GM19035 (cell line): ENCODE data around the gene ZBTB7B.
"Not testable (repeated sequence)": the region's sequence is repeated elsewhere in the genome, so short reads cannot be mapped to it uniquely, and the experiment has no call there.

ENCODE experiments used
- ATAC-seq: cut with Tn5 transposase; IDR thresholded peaks from one replicate; pipeline ENCODE4 v1.9.1; 2021; ENCODE audit not compliant: unreplicated experiment

ZBTB7B gene

GRCh38 chr1:154986736-154987135, 15.9 kb upstream of the ZBTB7B start:
- not testable (repeated sequence) for ATAC-seq

- no peak for ATAC-seq
These were observed 15.3 kb upstream of the ZBTB7B start for GRCh38 chr1:154987326-154987725.

GRCh38 chr1:154988058-154988954, 14.3 kb upstream of the ZBTB7B start:
- ATAC-seq: no peak

DNA sequence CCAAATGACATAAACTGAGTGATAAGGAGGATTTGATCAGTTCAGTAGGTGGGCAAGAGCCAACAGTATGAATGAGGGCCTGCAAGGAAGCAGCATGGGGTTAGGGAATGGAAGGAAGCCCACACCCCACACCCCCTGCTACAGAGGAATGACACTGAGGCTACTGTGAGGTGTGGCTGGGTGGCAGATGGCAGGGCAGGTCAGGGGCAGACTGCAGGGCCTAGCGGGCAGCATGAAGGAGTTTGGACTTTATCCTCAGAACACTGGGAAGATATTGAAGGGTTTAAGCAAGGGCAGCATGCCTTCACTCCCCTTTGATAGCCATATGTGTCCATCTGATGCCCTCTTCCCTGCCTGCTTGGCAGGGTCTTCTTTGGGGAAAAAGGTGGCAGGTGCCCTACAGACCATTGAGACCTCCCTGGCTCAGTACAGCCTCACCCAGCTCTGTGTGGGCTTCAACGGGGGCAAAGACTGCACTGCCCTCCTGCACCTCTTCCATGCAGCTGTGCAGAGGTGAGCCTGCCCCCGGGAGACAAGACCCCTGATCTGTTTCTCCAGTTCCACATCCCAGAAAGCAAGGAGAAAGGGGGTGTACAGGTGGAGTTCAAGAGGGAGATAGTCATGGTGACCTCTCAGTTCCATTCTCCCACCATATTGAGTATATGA, 13.3 kb upstream of the ZBTB7B start:
- no peak for ATAC-seq

DNA sequence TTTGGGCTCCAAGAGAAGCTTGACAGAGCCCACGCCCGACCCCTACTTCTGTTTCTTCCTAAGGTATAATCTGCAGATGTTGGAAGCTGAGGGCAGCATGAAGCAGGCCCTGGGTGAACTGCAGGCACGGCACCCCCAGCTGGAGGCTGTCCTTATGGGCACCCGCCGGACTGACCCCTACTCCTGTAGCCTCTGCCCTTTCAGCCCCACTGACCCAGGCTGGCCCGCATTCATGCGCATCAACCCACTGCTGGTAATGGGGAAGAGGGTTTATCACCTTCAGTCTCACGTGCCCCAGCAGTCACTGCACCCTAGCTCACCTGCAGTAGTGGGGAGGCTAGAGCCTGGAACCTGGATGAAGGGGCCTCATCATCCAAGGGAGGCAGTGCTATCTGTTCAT, 12.3 kb upstream of the ZBTB7B start:
- ATAC-seq: no peak

DNA sequence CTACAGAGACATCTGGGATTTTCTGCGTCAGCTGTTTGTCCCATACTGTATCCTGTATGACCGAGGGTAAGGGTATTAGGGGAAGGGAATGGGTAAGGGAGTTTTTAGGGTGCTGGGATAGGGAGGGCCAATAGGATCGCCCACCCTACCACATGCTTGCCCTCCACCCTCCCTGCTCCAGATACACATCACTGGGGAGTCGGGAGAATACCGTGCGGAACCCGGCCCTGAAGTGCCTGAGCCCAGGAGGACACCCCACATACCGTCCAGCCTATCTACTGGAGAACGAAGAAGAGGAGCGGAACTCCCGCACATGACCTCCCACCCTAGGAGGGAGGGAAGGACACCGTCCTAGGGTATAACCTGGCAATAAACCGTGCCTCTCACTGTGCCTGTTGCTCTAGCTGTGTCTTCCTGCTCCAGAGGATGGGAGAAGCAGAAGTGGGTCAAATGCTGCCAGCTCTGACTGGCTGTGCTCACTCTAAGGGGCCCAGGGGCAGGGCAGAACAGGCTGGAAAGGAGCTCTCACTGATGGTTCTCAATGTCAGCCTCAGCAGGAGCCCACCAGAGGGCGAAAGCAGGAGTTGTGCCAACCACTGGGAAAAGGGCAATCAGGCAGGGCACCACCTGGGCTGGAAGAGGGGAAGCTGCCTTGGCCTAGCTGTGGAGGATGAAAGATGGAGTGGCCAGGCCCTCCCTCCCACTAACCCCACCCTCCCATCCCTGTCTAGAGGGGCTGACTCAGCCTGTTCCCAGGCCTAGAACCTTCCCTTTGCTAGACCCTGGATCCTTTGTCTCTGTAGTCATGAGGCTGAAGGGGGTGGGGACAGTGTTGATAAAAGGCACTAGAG, 9.7 kb upstream of the ZBTB7B start:
- ATAC-seq: no peak

- no peak for ATAC-seq
These were observed 8.9 kb upstream of the ZBTB7B start, which contains the start of gene LENEP for GRCh38 chr1:154993572-154994268. TSS of gene LENEP (plus strand) at chr1:154993586. CDS start at chr1:154993608, 22 bp downstream.

- ATAC-seq: no peak
These were observed 8.4 kb upstream of the ZBTB7B start for GRCh38 chr1:154994269-154994587.

- no peak for ATAC-seq
These were observed 8.0 kb upstream of the ZBTB7B start for GRCh38 chr1:154994591-154994990.

- not testable (repeated sequence) for ATAC-seq
These were observed 7.2 kb upstream of the ZBTB7B start for GRCh38 chr1:154995301-154995983.

- ATAC-seq: no peak
These were observed 5.5 kb upstream of the ZBTB7B start for GRCh38 chr1:154996966-154997701.

DNA sequence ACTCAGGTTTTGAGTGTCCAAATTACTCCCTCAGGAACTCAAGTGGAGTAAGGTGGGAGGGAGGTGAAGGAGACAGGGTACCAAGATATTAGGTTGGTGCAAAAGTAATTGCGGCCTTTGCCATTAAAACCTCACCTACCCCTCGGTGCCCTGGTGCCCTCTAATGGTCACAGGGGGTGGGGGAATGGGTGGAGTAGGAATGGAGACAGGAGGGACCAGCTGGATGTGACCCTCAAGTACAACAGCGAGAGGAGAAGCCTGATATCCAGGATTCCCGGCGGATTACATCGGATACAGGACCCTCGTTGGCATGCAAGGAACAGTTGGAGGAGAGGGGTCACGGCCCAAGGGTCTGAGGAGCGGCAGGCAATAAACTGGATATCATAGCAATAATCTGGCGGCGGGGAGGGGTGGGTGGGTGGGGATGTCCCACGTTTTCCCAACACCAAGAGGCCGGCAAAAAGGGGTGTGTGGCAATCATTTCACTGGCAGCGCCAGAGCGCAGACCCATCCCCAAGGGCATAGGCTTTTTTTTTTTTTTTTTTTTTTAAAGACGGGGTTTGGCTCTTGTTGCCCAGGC, 4.3 kb upstream of the ZBTB7B start:
- no peak for ATAC-seq

DNA sequence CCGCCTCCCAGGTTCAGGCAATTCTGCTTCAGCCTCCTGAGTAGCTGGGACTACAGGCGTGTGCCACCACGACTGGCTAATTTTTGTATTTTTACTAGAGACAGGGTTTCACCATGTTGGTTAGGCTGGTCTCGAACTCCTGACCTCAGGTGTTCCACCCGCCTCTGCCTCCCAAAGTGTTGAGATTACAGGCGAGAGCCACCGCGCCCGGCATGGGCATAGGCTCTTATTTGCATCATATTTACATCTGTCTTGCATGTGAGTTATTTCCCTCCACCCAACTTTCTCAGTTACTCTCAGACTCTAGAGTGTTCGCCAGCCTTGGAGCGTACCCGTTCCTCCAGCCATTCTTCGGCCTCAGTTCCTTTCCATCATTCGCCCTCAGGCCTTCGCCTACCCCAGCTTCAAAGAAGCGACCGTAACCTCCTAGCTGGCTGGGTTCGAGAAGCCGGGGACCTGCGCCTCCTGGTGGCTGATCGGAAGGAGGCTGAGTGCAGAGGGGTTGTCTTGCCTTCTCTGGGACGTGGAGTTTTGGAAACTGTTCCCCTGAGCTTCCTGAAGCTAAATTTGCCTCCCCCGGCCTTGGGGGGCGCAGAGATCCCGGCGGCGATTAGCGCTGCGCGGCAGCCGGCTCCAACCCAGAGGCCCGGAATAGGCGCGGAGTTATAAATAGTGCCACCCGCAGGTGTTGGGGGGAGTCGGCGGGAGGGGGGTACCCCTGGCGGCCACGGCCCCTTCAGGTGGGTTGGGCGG, 3.6 kb upstream of the ZBTB7B start:
- ATAC-seq: no peak

DNA sequence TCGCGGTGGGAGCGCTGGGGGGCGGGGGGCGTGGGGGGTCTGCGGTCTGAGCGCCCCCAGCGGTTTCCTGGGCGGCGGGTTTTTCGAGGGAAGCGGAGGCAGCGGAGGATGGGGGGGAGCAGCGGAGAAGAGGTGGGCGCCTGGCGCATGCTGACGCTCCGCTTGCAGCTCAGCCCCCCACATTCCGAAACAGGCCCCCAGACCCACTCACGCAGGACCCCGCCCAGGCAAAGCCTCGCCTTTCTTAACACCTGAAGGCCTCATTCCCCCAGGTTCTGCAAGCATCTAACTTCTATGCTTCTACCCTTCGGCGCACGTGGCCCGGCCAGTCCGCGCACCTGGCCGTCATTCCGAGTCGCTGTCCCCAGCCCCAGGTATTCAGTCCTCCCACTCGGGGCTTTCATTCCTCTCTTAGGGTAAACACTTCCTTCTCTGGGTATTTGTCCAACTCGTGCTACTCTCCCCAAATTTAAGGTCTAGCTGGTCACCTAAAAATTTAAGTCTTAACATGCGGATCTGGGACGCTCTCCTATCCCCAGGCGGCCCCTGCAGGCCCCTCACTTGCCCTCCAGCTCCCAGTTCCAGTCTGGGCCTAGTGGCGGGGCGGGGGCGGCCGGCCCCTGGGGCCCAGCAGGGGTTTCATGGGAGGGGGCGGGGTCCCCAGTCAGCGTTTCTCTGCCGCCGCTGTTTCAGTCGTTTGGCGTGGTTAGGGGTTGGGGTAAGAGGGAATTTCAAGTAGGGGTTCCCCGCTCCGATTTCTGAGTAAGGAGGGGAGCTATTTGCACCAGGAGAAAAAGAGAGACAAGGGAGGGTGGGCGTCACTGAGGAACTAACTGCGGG, 2.8 kb upstream of the ZBTB7B start:
- ATAC-seq: no peak

DNA sequence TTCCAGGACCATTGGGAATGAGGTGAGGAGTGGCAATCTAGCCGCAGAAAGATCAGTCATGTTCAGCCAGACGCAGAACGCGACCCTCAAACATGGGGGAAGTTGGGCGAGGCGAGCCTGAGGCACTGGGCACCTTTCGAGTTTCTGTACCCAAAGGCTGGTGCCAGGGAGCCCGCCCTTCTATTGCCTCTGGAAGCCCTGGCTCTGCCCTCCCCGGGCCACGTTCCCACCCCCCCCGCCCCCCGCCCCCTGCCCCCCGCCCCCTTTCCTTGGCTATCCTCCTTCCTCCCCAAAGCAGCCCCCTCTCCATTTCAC, 2.2 kb upstream of the ZBTB7B start:
- no peak for ATAC-seq

DNA sequence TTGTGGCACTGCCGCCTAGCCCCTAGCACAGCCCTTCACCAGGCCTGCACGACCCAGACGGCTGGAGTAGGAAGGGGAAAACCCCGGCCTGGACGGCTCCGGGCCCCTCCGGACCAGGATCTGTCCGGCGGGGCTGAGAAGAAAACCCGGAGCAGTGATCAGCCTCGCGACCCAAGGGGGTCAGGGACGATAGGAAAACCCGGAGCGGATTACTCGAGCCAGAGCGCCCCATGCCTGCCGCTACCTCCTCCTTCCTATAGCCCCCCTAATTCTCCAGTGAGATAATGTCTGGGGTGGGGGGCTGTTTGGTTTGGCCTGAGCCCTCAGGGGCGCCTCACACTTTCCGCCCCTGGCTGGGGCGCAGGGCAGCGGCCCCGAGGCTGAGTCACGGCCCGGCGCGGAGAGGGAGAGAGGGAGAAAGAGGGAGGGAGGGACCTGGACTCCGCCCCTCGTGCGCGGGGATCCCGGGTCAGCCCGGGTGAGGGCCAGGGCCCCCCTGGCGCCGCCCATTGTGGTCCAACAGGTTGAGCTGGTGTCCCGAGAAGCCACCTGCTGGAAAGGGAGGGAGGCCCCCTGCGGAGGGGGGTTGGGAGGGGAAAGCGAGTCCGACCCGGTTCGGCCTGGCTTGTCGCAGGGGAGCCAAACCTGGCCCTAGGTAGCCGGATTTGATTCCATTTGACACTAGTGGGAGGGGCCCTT, 1.7 kb upstream of the ZBTB7B start:
- ATAC-seq: peak; percentile 38

DNA sequence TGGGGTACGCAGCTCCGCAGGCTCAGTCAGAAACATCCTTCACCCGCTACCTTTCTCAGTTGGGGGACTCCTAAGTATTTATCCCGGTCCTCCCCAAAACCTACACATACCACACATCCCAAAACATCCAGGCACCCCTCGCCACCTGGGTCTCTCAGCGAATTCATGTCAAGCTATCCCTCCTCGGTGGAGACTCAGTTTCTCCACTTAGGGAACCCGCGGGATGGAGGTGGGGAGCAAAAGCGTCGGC, 1.3 kb upstream of the ZBTB7B start:
- ATAC-seq: no peak
